Inferior parietal cortex (tissue), 1 donor: ENCODE data around the gene HNRNPUL2.
"Not testable (repeated sequence)": the region's sequence is repeated elsewhere in the genome, so short reads cannot be mapped to it uniquely, and the experiment has no call there.

Experiments
- DNase-seq: peaks from one replicate; pipeline ENCODE4 v3.0.0-alpha.2; 2016; ENCODE audit errors: extremely low spot score

The HNRNPUL2 gene

GRCh38 chr11:62703921-62704320, 23.3 kb downstream of the HNRNPUL2 start:
- not testable (repeated sequence) for DNase-seq

GRCh38 chr11:62702246-62702645, 25.0 kb downstream of the HNRNPUL2 start:
- DNase-seq = no peak

GRCh38 chr11:62694455-62695167, 32.6 kb downstream of the HNRNPUL2 start:
- peak; percentile 81 for DNase-seq

- not testable (repeated sequence) for DNase-seq
Measured at GRCh38 chr11:62693624-62694023, 33.6 kb downstream of the HNRNPUL2 start.

- DNase-seq = no peak
Measured at GRCh38 chr11:62689421-62690183, 37.7 kb downstream of the HNRNPUL2 start, which contains the start of gene LRRN4CL. TSS of gene LRRN4CL (minus strand) at chr11:62689530. CDS start at chr11:62688508, 1,022 bp downstream.

GRCh38 chr11:62688491-62688890, 38.8 kb downstream of the HNRNPUL2 start:
- no peak for DNase-seq

- DNase-seq = no peak
Measured at GRCh38 chr11:62687508-62688396, 39.5 kb downstream of the HNRNPUL2 start.

- DNase-seq = no peak
Measured at GRCh38 chr11:62682518-62682917, 44.7 kb downstream of the HNRNPUL2 start.

GRCh38 chr11:62680825-62681240, 46.4 kb downstream of the HNRNPUL2 start:
- no peak for DNase-seq

GRCh38 chr11:62678770-62679696, 48.2 kb downstream of the HNRNPUL2 start, which contains the start of gene UBXN1:
TSS of gene UBXN1 (minus strand) at chr11:62679073. CDS start at chr11:62678923, 150 bp downstream.
- DNase-seq = peak; percentile 90

- DNase-seq = no peak
Measured at GRCh38 chr11:62678433-62678769, 48.9 kb downstream of the HNRNPUL2 start.

- no peak for DNase-seq
Measured at GRCh38 chr11:62677714-62678113, 49.5 kb downstream of the HNRNPUL2 start.

- DNase-seq = no peak
Measured at GRCh38 chr11:62677156-62677555, 50.1 kb downstream of the HNRNPUL2 start.

GRCh38 chr11:62676698-62677097, 50.6 kb downstream of the HNRNPUL2 start:
- DNase-seq = no peak

- not testable (repeated sequence) for DNase-seq
Measured at GRCh38 chr11:62675415-62675814, 51.8 kb downstream of the HNRNPUL2 start.

GRCh38 chr11:62673196-62673525, 54.1 kb downstream of the HNRNPUL2 start:
- no peak for DNase-seq

- DNase-seq = peak; percentile 89
Measured at GRCh38 chr11:62671608-62672389, 55.5 kb downstream of the HNRNPUL2 start, which contains the start of the genes LBHD1 and UQCC3. TSS of gene LBHD1 (minus strand) at chr11:62672267. CDS start at chr11:62670031, 2,236 bp downstream. TSS of gene UQCC3 (plus strand) at chr11:62671673. CDS start at chr11:62671746, 73 bp downstream.

GRCh38 chr11:62671236-62671607, 56.0 kb downstream of the HNRNPUL2 start:
- no peak for DNase-seq

GRCh38 chr11:62669420-62670161, 57.7 kb downstream of the HNRNPUL2 start:
- DNase-seq = no peak
